Activated CD4-positive, alpha-beta T cell treated with anti-CD3 and anti-CD28 coated beads, Interleukin-2, amount 50 U/mL, for 48 hours (primary cell): Measurements from ENCODE around the gene ATP6V0B.
A peak's percentile ranks its signal among the peaks of the same experiment; 100 is the strongest.

Source experiments
- DNase-seq, 2 experiments: peaks; one replicate each; pipeline ENCODE4 v3.0.0-alpha.2; 2020

The ATP6V0B gene

GRCh38 chr1:43985984-43986595 is 11.3 kb downstream of the ATP6V0B start:
- no peak for DNase-seq

DNA sequence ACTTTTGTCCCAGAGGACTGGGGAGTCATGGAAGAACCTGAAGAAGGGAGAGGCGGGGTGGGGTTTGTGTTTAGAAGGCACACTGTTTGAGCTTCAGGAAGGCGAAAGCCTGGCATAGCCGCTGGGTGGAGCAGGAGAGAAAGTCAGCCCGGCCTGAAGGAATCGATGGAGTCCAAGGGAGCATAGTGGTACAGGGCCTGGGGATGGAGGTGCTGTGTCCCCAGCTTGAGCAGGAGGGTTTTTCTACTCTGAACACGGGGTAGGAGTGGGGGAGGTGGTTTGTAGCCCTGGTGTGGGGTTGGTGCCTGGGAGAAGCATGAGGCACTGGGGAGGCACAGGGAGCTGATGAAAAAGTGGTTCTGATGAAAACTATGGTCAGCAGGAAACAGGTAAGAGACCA is 12.0 kb downstream of the ATP6V0B start:
- DNase-seq: no peak

GRCh38 chr1:43987159-43987902 is 12.6 kb downstream of the ATP6V0B start:
- no peak for DNase-seq

DNA sequence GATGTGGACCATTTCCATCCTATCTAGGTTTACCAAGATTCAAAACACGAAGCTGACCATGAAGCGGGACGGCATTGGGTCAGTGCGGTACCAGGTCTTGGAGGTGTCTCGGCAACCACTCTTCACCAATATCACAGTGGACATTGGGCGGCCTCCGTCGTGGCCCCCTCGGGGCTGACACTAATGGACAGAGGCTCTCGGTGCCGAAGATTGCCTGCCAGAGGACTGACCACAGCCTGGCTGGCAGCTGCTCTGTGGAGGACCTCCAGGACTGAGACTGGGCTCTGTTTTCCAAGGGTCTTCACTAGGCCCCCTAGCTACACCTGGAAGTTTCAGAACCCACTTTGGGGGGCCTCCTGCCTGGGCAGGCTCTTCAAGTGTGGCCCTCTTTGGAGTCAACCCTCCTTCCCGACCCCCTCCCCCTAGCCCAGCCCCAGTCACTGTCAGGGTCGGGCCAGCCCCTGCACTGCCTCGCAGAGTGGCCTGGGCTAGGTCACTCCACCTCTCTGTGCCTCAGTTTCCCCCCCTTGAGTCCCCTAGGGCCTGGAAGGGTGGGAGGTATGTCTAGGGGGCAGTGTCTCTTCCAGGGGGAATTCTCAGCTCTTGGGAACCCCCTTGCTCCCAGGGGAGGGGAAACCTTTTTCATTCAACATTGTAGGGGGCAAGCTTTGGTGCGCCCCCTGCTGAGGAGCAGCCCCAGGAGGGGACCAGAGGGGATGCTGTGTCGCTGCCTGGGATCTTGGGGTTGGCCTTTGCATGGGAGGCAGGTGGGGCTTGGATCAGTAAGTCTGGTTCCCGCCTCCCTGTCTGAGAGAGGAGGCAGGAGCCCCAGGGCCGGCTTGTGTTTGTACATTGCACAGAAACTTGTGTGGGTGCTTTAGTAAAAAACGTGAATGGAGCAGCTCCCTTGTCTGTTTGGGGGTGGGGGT is 15.8 kb downstream of the ATP6V0B start:
- DNase-seq: peak in 1 of 2 experiments; percentile 13

DNA sequence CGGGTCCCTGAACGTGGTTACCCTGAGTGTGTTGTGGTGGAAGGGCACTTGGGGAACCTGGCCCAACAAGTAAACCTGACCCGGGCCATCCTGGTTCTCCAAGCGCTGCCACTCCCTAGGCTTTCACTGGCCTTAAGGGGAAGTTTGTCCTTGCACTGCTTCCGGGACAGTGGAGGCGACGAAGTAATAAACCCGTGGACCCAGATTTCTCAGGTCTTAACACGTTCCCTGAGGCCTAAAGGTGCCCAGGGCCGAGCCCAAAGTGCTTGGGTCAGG is 16.4 kb downstream of the ATP6V0B start:
- no peak for DNase-seq

DNA sequence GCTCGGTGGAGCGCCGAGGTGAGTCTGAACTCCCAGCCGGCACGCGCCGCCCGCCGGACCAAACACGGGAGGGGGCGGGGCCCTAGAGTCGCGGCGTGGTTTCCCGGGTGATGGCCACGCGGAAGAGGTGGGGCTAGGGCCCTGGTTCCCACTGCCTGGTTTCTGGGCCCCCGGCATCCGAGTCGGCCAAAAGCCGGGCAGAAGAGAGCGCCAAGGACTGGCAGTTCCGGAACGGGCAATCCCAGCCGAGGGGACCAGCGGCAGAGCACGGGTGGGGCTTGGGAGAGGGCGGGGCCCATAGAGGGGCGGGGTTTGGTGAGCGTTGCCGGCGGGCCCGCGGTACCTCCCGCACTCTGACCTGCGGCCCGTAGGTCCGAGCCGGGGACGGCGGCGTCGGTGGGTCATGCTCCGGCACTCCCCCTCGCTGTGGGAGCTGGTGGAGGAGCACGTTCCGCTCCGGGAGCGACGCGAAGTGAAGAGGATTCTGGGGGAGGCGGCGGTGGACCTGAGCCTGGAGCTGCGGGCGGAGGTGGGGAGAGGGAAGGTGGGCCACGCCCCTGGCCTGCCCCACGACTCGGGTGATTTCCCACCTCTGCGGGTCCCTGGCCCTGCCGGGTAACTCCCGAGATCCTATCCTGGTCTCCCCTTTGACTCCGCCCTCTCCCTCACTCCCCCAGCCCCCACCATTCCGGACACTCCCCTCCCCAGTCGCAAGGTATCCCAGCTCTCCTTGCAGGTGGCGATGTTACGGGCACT is 16.9 kb downstream of the ATP6V0B start, which contains the start of gene CCDC24:
TSS of gene CCDC24 (plus strand) at position 124 of the 756 bp plus-strand sequence. CDS start at position 404, 280 bp downstream.
- DNase-seq: peak; percentile 83 to 85

GRCh38 chr1:43992232-43992995 is 17.7 kb downstream of the ATP6V0B start:
- no peak for DNase-seq

GRCh38 chr1:43993206-43993914 is 18.6 kb downstream of the ATP6V0B start:
- DNase-seq: no peak

- DNase-seq: no peak
Observed at GRCh38 chr1:43994071-43994470, 19.3 kb downstream of the ATP6V0B start.

- no peak for DNase-seq
Observed at GRCh38 chr1:43994794-43995790, 20.3 kb downstream of the ATP6V0B start.

DNA sequence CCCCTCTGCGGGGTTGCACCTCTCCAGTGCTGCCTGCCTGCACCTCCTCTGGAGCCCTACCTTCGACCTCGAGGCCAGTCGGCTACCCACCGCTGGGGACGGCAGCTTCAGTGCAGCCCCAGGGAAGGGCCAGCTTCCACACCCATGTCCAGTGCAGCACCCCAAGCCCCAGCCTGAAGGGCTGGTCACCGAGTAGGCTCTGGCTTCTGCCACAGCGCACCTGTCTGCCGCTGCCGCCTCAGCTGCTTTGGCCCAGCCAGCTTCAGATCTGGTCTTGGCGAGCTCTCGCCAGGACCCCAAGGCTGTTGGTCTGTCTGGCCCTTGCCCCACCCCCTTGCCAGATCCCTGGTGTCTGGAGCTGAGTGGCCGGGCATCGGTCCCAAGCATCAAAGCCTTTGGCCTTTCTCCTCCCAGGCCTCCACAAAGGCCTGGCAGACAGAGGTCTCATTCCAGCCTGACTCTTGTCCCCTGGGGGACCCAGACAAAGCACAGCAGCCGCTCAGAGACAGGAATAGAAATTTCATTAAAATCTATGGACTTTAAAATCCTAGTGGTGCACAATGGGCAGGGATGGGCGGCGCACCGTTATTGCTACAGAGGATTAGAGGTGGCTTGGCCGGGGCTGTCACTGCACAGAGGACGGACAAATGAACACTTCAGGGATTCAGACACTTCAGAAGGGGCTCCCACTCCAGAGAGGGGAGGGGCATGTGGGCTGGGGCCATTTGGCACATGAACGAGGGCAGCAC is 21.4 kb downstream of the ATP6V0B start:
- no peak for DNase-seq

DNA sequence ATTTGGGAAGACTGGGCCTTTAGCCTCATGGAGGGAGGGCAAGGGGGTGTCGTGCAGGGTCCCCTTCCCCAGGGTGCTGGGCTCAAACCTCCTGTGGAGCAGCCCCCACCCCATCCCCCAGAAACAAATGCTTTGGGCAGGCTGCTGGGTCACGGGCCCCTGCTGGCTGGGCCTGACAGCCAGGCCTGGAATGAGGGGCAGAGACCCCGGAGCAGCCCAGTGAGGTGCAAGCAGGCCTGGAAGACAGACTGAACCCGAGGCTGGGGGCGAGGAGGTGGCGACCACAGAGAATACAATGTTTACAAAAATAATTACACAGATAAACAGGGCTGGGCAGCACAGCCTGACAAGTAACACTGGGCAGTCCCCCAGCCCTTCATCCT is 22.0 kb downstream of the ATP6V0B start:
- no peak for DNase-seq

DNA sequence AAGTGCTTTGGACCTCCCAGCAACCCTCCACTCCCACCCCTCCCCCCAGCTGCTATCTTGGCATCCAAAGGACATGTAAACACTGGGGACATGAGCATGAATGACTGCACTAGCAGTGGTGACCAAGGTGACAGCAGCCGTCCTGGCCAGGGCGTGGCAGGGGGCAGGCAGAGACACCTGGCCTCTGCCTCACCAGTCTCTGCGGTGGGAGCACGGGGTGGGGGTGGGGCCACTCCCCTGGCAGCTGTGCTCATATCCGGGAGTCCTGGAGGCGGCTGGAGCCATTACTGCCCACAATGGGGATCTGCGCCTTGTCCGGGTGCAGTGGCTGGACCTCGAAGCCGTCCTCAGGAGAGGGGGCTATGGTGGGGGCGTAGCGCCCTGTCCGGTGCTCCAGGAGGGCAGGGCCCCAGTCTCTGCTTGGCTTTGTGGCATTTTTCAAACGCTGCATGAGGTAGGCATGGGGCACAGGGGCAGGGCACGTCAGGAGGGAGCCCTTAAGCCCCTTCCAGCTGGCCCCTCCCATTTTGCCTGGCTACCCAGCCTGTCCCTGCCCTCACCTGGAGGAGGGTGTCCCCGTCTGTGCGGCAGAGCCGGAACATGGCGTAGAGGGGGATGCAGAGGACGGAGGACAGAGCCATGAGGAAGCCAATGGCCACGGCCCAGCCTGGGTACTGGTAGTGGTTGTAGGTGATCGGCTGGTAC is 22.7 kb downstream of the ATP6V0B start:
- DNase-seq: no peak

DNA sequence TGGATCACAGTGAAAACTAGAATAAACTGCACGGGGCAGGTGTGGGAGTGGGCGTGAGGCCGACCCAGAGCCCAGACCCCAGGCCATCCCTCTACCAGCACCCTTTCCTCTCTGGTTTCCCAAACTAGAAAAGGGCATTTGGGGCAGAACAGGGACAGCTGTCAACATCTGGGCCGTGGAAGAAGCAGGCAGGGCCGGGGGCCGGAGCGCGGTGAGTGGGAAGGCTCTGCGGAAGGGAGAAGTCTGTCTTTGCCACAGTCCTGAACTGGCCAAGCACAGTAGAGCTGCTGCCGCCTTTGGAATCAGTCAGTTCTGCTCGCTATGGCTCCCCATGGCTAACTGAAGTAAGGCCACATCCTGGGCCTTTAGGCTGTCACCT is 23.2 kb downstream of the ATP6V0B start:
- no peak for DNase-seq

DNA sequence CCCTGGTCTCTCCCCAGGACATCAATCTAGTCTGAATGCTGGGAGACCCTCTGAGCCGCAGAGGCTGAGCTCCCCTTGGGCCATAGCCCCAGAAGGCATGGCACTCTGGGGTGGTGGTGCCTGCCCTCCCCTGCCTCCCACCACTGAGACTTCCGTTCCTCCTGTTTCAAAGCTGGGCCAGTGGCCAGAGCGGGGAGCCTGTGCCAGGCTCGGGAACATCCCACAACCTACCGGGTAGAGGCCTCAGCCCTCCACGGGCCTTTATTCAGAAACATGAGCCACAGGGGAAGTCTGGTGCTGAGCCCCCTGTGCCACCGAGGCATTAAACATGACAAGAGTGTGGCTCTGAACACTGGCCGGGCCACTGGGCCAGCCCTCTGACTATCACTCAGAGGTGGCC is 24.7 kb downstream of the ATP6V0B start:
- DNase-seq: no peak

GRCh38 chr1:44000122-44000665 is 25.4 kb downstream of the ATP6V0B start:
- DNase-seq: no peak

DNA sequence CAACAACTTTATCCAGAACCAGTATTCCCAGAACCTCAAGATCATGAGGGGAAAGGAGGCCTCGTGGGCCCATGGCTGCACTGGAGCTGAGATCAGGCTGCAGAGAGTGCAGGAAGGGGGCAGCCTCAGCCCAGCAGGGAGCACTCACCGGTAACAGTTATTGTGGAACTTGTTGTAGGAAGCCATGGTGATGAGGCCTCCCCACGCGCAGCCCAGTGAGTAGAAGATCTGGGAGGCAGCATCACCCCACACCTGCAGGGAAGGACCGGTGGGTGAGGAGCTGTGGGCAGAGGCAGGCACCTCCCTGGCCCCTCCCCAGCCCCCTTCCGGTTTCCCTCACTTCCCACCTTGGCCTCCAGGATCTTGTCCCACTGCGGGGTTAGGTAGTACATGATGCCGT is 27.4 kb downstream of the ATP6V0B start:
- DNase-seq: no peak

DNA sequence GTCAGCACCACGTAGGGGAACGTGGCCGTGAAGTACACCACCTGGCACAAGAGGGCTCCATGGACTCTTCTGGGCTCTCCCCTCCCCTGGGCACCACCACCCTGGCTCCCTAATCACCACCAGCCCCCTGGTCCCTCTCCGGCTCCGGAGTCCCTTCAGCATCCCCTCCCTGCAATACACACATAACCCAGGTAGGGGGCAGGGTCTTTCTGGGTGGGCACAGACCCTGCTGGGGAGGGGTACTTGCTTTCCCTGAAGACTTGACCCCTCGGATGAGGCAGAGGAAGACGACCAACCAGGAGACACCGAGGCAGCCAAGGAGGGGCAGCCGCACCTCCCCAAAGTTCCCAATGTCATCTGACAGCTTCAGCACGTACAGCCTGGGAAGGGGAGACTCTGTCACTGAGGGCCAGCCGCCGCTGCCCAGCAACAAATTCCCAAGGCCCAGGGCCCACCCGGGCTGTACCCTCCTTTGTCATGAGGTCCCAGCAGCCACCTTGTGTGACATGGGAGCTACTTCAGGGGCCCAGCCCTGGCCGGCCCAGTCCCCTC is 27.9 kb downstream of the ATP6V0B start:
- no peak for DNase-seq
